Cerebellar cortex (tissue), 1 donor: ENCODE measurements around the gene LYPD5.

Experiments
- DNase-seq: peaks from one replicate; pipeline ENCODE4 v3.0.0-alpha.2; 2015; ENCODE audit warnings: low spot score

LYPD5 gene

GRCh38 chr19:43752287-43752875 is 49.9 kb downstream of the LYPD5 start:
- no peak for DNase-seq

- DNase-seq, result no peak
These were observed 50.6 kb downstream of the LYPD5 start for GRCh38 chr19:43751466-43752220.

- DNase-seq, result no peak
These were observed 52.3 kb downstream of the LYPD5 start for GRCh38 chr19:43749898-43750297.

GRCh38 chr19:43749152-43749551 is 53.1 kb downstream of the LYPD5 start:
- DNase-seq, result no peak

- no peak for DNase-seq
These were observed 53.6 kb downstream of the LYPD5 start for GRCh38 chr19:43748685-43749084.

- no peak for DNase-seq
These were observed 54.0 kb downstream of the LYPD5 start for GRCh38 chr19:43748205-43748594.

- DNase-seq, result no peak
These were observed 54.6 kb downstream of the LYPD5 start for GRCh38 chr19:43747557-43748204.
